ENCODE results near the gene PMP22. TPM values are rescaled to one million over a fixed set of nuclear protein-coding genes. Genes with fewer than 3 reads are reported as not detected.
A peak's percentile ranks its signal among the peaks of the same experiment; 100 is the strongest.

PMP22 gene
- total RNA-seq, 3 donors from 2014 or later: 16.7 to 149 (median 54.2) TPM

DNA sequence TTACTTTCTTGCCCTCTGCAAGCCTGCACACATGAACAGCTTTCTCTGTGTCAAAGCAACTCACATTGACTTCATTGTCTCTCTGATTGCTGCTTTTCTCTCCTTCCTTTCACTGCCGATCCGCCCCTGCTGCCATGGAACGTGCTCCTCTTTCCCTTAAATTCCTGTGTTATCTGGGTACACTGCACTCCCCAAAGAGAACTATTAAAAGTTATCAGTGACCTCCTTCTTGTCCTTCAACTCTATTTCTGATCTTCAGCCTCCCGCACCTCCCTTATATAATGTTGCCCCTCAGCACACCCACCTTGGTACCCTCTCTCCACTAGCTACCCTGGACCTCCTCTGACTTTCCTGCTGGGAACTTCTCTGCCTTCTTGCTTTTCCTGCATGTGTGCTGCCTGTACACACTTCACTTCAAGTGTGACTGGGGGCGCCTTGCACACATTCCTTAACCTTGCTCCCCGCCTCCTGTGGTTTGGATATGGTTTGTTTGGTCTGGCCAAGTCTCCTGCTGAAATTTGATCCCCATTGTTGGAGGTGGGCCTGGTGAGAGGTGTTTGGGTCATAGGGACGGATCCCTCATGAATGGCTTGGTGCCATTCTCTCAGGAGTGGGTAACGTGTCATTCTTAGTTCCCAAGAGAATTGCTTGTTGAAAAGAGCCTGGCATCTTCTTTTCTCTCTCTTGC, 26.7 kb upstream of the PMP22 start:
- Histone ChIP-seq H3K36me3 (ENCODE audit: low read depth) (no peaks in the 10 kb centered on the region), H3K4me3 (no peak overlapping the region), H3K4me1 (ENCODE audit: low read depth) (no peaks in the 10 kb centered on the region), H3K9me3 (no peaks in the 10 kb centered on the region)
- TF ChIP-seq, protein P1, sequence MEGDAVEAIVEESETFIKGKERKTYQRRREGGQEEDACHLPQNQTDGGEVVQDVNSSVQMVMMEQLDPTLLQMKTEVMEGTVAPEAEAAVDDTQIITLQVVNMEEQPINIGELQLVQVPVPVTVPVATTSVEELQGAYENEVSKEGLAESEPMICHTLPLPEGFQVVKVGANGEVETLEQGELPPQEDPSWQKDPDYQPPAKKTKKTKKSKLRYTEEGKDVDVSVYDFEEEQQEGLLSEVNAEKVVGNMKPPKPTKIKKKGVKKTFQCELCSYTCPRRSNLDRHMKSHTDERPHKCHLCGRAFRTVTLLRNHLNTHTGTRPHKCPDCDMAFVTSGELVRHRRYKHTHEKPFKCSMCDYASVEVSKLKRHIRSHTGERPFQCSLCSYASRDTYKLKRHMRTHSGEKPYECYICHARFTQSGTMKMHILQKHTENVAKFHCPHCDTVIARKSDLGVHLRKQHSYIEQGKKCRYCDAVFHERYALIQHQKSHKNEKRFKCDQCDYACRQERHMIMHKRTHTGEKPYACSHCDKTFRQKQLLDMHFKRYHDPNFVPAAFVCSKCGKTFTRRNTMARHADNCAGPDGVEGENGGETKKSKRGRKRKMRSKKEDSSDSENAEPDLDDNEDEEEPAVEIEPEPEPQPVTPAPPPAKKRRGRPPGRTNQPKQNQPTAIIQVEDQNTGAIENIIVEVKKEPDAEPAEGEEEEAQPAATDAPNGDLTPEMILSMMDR (IDR thresholded peaks at IDR 0.05): no peak
- intact Hi-C loops (cut with DNase I, micrococcal nuclease): no loop called here
- no peak for DNase-seq
- no peak for ATAC-seq

DNA sequence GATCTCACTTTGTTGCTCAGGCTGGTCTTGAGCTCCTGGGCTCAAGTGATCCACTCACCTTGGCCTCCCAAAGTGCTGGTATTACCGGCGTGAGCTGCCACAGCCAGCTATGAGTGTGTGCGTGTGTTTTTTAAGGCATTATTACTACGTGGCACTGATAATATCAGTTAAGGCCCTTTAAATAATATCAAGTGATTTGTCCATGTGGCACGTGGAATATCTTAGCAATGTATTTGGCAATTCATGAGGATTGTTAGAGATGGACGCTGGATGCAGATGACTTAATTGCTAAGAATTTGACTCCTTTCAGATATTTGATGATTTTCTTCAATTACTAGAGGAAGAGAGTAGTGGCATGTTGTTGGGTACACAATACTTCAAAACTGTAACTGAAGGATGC, 25.5 kb upstream of the PMP22 start:
- TF ChIP-seq, protein P1 (IDR thresholded peaks at IDR 0.05): no peak
- no peak for ATAC-seq
- no peak for DNase-seq

DNA sequence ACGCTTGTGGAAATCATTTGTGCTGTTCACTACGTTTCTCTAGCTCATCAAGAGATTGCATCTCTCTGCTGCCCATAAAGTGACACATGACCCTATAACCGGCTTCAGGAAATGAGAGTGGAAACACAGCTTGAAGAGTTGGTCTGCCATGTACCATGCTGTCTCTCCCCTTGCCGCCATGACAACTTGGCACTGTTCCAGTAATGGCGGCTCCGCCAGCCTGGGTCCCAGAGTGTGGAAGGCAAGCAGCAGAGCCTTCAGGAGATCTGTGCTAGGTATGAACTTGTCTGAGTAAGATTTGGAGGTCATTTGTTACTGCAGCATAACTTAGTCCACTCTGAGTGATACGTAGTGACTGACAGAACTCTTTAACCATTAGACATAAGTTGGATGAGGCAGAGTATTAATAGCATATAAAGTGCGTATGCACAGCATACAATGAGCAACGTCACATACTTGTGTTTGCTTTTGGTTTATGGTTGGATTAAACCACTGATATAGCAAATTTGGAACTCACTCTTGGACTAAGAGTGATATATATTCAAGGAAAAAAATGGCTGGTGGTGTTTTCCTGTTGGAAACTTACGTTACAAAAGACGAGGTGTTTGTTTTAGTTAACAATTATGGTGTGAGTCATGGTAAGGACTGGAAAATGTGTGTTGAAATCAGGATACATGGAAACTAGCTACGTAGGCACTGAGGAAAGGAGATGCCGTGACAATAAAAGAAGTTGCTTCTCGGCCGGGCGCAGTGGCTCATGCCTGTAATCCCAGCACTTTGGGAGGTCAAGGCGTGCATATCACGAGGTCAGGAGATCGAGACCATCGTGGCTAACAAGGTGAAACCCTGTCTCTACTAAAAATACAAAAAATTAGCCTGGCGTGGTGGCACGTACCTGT, 24.4 kb upstream of the PMP22 start:
- peak; percentile 81 for ATAC-seq
- Histone ChIP-seq H3K9me3 (no peaks in the 10 kb centered on the region), H3K36me3 (ENCODE audit: low read depth) (no peaks in the 10 kb centered on the region), H3K4me3 (no peak overlapping the region), H3K4me1 (ENCODE audit: low read depth) (no peaks in the 10 kb centered on the region)
- no peak for DNase-seq
- TF ChIP-seq, protein P1 (IDR thresholded peaks at IDR 0.05): no peak
- intact Hi-C loops (cut with DNase I, micrococcal nuclease): no loop called here

More for the DNA sequence above, 25.5 kb upstream of the PMP22 start:
- Histone ChIP-seq H3K4me3 (no peak overlapping the region), H3K9me3 (no peaks in the 10 kb centered on the region), H3K4me1 (ENCODE audit: low read depth) (no peaks in the 10 kb centered on the region), H3K36me3 (ENCODE audit: low read depth) (no peaks in the 10 kb centered on the region)
- intact Hi-C loops (cut with DNase I, micrococcal nuclease): no loop called here

DNA sequence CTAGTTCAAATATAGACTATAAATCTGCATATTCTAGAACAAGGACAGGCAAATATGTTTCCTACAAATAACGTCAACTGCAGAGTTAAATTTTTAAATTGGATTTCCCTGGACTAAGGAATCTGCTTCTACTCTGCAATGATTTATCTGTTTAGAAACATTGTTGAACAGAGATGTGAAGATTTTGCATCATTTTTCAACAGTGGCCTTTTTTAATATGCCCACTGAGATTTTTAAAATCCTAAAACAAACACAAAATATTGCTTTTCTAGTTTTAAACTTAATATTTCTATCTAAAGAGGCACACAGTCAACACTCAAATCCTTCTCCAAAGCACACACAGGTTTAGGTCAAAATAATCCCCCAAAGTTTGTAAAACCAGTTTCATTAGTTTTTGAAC, 23.7 kb upstream of the PMP22 start:
- no peak for DNase-seq
- no peak for ATAC-seq
- TF ChIP-seq, protein P1 (IDR thresholded peaks at IDR 0.05): no peak
- no peaks in the 10 kb centered on the region for H3K36me3 ChIP-seq (ENCODE audit: low read depth)
- intact Hi-C loops (cut with DNase I, micrococcal nuclease): no loop called here
- H3K4me3 ChIP-seq: no peak overlapping the region
- H3K4me1 ChIP-seq (ENCODE audit: low read depth): no peaks in the 10 kb centered on the region
- H3K9me3 ChIP-seq: no peaks in the 10 kb centered on the region

DNA sequence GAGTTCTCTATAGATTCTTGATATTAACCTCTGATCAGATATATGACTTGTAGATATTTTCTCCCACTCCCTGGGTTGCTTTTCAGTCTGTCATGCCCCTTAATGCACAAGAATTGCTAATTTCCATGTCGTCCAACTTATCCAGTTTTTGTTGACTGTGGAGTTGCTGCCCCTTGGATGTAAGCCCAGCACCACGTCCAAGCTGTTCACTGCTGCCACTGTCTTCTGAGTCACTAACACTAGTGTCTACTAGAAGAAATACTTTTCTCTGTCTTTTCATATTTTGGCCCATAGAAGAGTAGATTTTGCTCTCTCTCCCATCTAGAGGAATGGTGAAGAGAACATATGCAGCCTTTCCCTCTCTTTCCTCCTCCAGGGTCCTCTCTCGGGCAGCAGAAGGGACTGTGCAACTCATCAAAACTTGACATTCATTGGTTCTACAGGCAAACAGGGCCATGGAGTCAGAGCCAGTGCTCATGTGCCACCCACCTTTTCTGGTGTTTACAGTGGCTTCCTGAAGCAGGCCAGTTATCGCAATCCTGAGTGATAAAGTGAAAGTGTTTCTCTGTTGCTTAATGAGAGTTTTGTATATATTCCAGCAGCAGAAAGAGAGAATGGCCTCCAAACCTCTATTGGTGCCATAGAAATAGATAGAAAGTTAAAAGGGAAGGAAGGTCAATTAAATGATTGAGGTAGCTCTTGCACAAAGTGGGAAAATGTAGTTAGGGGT, 22.6 kb upstream of the PMP22 start:
- no peaks in the 10 kb centered on the region for H3K9me3 ChIP-seq
- H3K36me3 ChIP-seq (ENCODE audit: low read depth): no peaks in the 10 kb centered on the region
- intact Hi-C loops (cut with DNase I, micrococcal nuclease): no loop called here
- no peak overlapping the region for H3K4me3 ChIP-seq
- ATAC-seq (no peak), DNase-seq (no peak)
- TF ChIP-seq, protein P1 (IDR thresholded peaks at IDR 0.05): no peak
- H3K4me1 ChIP-seq (ENCODE audit: low read depth): no peaks in the 10 kb centered on the region
